SK-N-SH treated with all-trans-retinoic acid at 6 μM for 48 hours (cell line): ENCODE results near the gene AGGF1.

ENCODE experiments used
- ATAC-seq: fragments of 200-7000 bp; cut with Tn5 transposase; 3 replicates; pipeline ENCODE4 v1.9.1; 2020; ENCODE audit warnings: mild to moderate bottlenecking, moderate library complexity
- BACH2 ChIP-seq: fragments of 250-450 bp; sonication (Bioruptor Pico); IDR thresholded peaks from 2 replicates; pipeline ENCODE4 v1.9.0; 2021; ENCODE audit warnings: mild to moderate bottlenecking, borderline replicate concordance
- CREB5 ChIP-seq: fragments of 250-450 bp; sonication (Bioruptor Pico); IDR thresholded peaks from 2 replicates; pipeline ENCODE4 v1.5.1; 2020; ENCODE audit warnings: low read depth, mild to moderate bottlenecking, moderate library complexity
- CSDC2 ChIP-seq: fragments of 250-450 bp; sonication (Bioruptor Pico); IDR thresholded peaks from 2 replicates; pipeline ENCODE4 v1.5.0; 2020; ENCODE audit warnings: mild to moderate bottlenecking, moderate library complexity
- CSRNP3 ChIP-seq: fragments of 250-450 bp; sonication (Bioruptor Pico); IDR thresholded peaks from 2 replicates; pipeline ENCODE4 v1.5.1; 2021; ENCODE audit warnings: mild to moderate bottlenecking, moderate library complexity
- ESRRG ChIP-seq: fragments of 250-450 bp; sonication (Bioruptor Pico); IDR thresholded peaks from 2 replicates; pipeline ENCODE4 v1.6.1; 2021; ENCODE audit warnings: mild to moderate bottlenecking
- GLIS3 ChIP-seq: fragments of 250-450 bp; sonication (Bioruptor Pico); IDR thresholded peaks from 2 replicates; pipeline ENCODE4 v1.5.0; 2020; ENCODE audit warnings: mild to moderate bottlenecking, moderate library complexity
- RARB ChIP-seq: fragments of 250-450 bp; sonication (Bioruptor Pico); IDR thresholded peaks from 2 replicates; pipeline ENCODE4 v1.8.0; 2021; ENCODE audit warnings: mild to moderate bottlenecking, moderate library complexity
- SNAI2 ChIP-seq: fragments of 250-450 bp; sonication (Bioruptor Pico); IDR thresholded peaks from 2 replicates; pipeline ENCODE4 v1.5.0; 2020; ENCODE audit warnings: mild to moderate bottlenecking, moderate library complexity
- TCF4 ChIP-seq: fragments of 250-450 bp; sonication (Bioruptor Pico); IDR thresholded peaks from 2 replicates; pipeline ENCODE4 v1.8.0; 2021; ENCODE audit warnings: mild to moderate bottlenecking, moderate library complexity, borderline replicate concordance
- TOX ChIP-seq: fragments of 250-450 bp; sonication (Bioruptor Pico); IDR thresholded peaks from 2 replicates; pipeline ENCODE4 v1.8.0; 2021; ENCODE audit warnings: mild to moderate bottlenecking, moderate library complexity, borderline replicate concordance
- TSHZ2 ChIP-seq: fragments of 250-450 bp; sonication (Bioruptor Pico); IDR thresholded peaks from 2 replicates; pipeline ENCODE4 v1.5.0; 2020; ENCODE audit warnings: mild to moderate bottlenecking, moderate library complexity
- ZC3H10 ChIP-seq: fragments of 250-450 bp; sonication (Bioruptor Pico); IDR thresholded peaks from 2 replicates; pipeline ENCODE4 v1.5.1; 2021; ENCODE audit warnings: mild to moderate bottlenecking, moderate library complexity
- ZFP3 ChIP-seq: fragments of 250-450 bp; sonication (Bioruptor Pico); IDR thresholded peaks from 2 replicates; pipeline ENCODE4 v1.5.0; 2020; ENCODE audit warnings: mild to moderate bottlenecking, moderate library complexity
- ZNF565 ChIP-seq: fragments of 450-650 bp; formaldehyde crosslinking; conservative IDR thresholded peaks from 2 replicates; pipeline ENCODE4 v1.5.0; 2020; ENCODE audit warnings: low read depth, mild to moderate bottlenecking, moderate library complexity
- ZNF70 ChIP-seq: fragments of 450-650 bp; formaldehyde crosslinking; IDR thresholded peaks from 2 replicates; pipeline ENCODE4 v1.5.0; 2020; ENCODE audit warnings: mild to moderate bottlenecking, moderate library complexity
- ZNF8 ChIP-seq: fragments of 450-650 bp; formaldehyde crosslinking; IDR thresholded peaks from 2 replicates; pipeline ENCODE4 v1.5.0; 2020; ENCODE audit warnings: mild to moderate bottlenecking, moderate library complexity
- TF ChIP-seq, protein P1 (sequence below): fragments of 250-450 bp; sonication (Bioruptor Pico); IDR thresholded peaks from 2 replicates; pipeline ENCODE4 v1.8.0; 2020; ENCODE audit warnings: mild to moderate bottlenecking, moderate library complexity, borderline replicate concordance
- TF ChIP-seq, protein P2 (sequence below): fragments of 250-450 bp; sonication (Bioruptor Pico); IDR thresholded peaks from 2 replicates; pipeline ENCODE4 v1.8.0; 2021; ENCODE audit warnings: low read depth, mild to moderate bottlenecking, moderate library complexity, borderline replicate concordance

AGGF1 gene

GRCh38 chr5:77035950-77036349 lies 5.7 kb downstream of the AGGF1 start:
- no peak for TF ChIP-seq CSRNP3 (CRISPR knock-in tag)
- no peak for TF ChIP-seq RARB (CRISPR knock-in tag)
- TF ChIP-seq CREB5 = no peak
- no peak for TF ChIP-seq ZNF70 (CRISPR knock-in tag)
- TF ChIP-seq GLIS3 (CRISPR knock-in tag) = no peak
- no peak for TF ChIP-seq TCF4
- no peak for ATAC-seq

DNA sequence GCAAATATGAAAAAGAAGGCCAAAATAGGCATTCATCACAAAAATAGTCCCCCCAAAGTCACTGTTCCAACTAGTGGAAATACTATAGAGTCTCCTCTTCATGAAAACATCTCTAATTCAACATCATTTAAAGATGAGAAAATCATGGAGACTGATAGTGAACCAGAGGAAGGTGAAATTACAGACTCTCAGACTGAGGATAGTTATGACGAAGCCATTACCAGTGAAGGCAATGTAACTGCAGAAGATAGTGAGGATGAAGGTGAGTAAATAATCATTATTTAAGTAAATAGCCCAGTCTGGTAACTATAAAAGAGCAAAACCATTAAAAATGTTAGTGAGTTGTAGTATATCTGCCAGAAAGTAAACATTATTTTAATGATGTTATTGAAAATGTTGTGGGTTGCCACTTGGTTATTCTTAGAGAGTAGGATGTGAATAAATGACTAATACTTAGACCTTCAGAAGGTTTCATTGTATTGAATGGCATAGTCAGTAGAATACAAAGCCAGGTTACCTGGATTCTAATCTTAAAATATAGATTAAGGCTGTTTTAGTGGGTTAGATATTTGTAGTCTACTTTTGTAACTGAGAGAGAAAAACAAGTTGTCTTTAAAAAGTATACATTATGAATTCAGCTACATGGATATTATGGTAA lies 16.3 kb downstream of the AGGF1 start:
- no peak for ATAC-seq
- no peak for TF ChIP-seq CSRNP3 (CRISPR knock-in tag)
- no peak for TF ChIP-seq RARB (CRISPR knock-in tag)
- TF ChIP-seq GLIS3 (CRISPR knock-in tag) = no peak
- no peak for TF ChIP-seq SNAI2 (CRISPR knock-in tag)
- no peak for TF ChIP-seq ESRRG (CRISPR knock-in tag)
- no peak for TF ChIP-seq CSDC2 (CRISPR knock-in tag)

GRCh38 chr5:77064040-77064439 lies 33.8 kb downstream of the AGGF1 start:
- TF ChIP-seq ESRRG (CRISPR knock-in tag) (no peak), ZNF8 (CRISPR knock-in tag) (no peak), BACH2 (CRISPR knock-in tag) (no peak), RARB (CRISPR knock-in tag) (no peak), SNAI2 (CRISPR knock-in tag) (no peak), ZNF70 (CRISPR knock-in tag) (no peak), TOX (CRISPR knock-in tag) (no peak), CREB5 (no peak), ZFP3 (CRISPR knock-in tag) (no peak), CSDC2 (CRISPR knock-in tag) (no peak), ZC3H10 (no peak), GLIS3 (CRISPR knock-in tag) (no peak), ZNF565 (no peak), TSHZ2 (CRISPR knock-in tag) (no peak)
- TF ChIP-seq, protein P1, sequence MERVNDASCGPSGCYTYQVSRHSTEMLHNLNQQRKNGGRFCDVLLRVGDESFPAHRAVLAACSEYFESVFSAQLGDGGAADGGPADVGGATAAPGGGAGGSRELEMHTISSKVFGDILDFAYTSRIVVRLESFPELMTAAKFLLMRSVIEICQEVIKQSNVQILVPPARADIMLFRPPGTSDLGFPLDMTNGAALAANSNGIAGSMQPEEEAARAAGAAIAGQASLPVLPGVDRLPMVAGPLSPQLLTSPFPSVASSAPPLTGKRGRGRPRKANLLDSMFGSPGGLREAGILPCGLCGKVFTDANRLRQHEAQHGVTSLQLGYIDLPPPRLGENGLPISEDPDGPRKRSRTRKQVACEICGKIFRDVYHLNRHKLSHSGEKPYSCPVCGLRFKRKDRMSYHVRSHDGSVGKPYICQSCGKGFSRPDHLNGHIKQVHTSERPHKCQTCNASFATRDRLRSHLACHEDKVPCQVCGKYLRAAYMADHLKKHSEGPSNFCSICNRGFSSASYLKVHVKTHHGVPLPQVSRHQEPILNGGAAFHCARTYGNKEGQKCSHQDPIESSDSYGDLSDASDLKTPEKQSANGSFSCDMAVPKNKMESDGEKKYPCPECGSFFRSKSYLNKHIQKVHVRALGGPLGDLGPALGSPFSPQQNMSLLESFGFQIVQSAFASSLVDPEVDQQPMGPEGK (CRISPR knock-in tag) = no peak
- TF ChIP-seq, protein P2, sequence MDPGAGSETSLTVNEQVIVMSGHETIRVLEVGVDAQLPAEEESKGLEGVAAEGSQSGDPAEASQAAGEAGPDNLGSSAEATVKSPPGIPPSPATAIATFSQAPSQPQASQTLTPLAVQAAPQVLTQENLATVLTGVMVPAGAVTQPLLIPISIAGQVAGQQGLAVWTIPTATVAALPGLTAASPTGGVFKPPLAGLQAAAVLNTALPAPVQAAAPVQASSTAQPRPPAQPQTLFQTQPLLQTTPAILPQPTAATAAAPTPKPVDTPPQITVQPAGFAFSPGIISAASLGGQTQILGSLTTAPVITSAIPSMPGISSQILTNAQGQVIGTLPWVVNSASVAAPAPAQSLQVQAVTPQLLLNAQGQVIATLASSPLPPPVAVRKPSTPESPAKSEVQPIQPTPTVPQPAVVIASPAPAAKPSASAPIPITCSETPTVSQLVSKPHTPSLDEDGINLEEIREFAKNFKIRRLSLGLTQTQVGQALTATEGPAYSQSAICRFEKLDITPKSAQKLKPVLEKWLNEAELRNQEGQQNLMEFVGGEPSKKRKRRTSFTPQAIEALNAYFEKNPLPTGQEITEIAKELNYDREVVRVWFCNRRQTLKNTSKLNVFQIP = no peak
- ATAC-seq = no peak
